Transverse colon (tissue), 4 donors: ENCODE data around the gene OR2T5. TPM values are rescaled to one million over a fixed set of nuclear protein-coding genes. Genes with fewer than 3 reads are reported as not detected.
"Not testable (repeated sequence)": the region's sequence is repeated elsewhere in the genome, so short reads cannot be mapped to it uniquely, and the experiment has no call there.

Experiments used
- DNase-seq: peaks from one replicate; pipeline ENCODE4 v3.0.0-alpha.2; 2019
- H3K27ac ChIP-seq, 4 donors: fragments of 200-600 bp; sonication (generic); 2 replicates each; pipeline ENCODE4 v1.5.1; 2016 to 2018; ENCODE audit warnings: inconsistent platforms in 4 of 4
- H3K27me3 ChIP-seq: fragments of 200-600 bp; sonication (generic); 2 replicates; pipeline ENCODE4 v1.5.1; 2017; ENCODE audit warnings: inconsistent platforms
- H3K36me3 ChIP-seq, 4 donors: fragments of 200-600 bp; sonication (generic); 2 replicates each; pipeline ENCODE4 v1.5.1; 2017 to 2019; ENCODE audit warnings: inconsistent platforms in 4 of 4
- H3K4me1 ChIP-seq, 4 donors: fragments of 200-600 bp; sonication (generic); 2 replicates each; pipeline ENCODE4 v1.5.1; 2017 to 2020; ENCODE audit warnings: inconsistent platforms in 4 of 4
- H3K4me3 ChIP-seq, 4 donors: fragments of 200-600 bp; sonication (generic); 1 replicate in 1 of 4; 2 replicates in 3 of 4; pipeline versions ENCODE4 v1.5.1 to v1.6.1; 2017 to 2019; ENCODE audit warnings: inconsistent platforms in 4 of 4
- H3K9me3 ChIP-seq, 2 donors: fragments of 200-600 bp; sonication (generic); 2 replicates each; pipeline ENCODE4 v1.5.1; 2017 to 2019; ENCODE audit warnings: inconsistent platforms in 2 of 2
- WGBS, 2 donors: methylation state at CpG; one replicate each; pipeline ENCODE4 v1.1.5; 2018; ENCODE audit warnings: low coverage in 1 of 2; 5-methylcytosine and 5-hydroxymethylcytosine counted together
- in situ Hi-C, 4 donors: fragments of 200-750 bp; cut with MboI; loops; one replicate each; pipeline versions ENCODE4 v1.15.0 to v1.15.1; 2017; ENCODE audit warnings: low sequenced_read_pairs in 3 of 4, low pct_ligation_motif_present in 1 of 4, low pct_unique_long_range_greater_than_20kb in 1 of 4
- intact Hi-C: fragments of 100-400 bp; cut with DNase I; formaldehyde crosslinking; loops from one replicate; pipeline ENCODE4 v1.15.1; 2023; ENCODE audit warnings: low total_unique reads
- total RNA-seq, 4 donors: library from RNA; depleted of rRNA; stranded (reverse); fragments of >200 nt; gene quantifications; one replicate each; pipeline ENCODE4 v1.1.0, GENCODE V29; 2016

The OR2T5 gene
- total RNA-seq = not detected

GRCh38 chr1:248488289-248488688 is at the start of gene OR2T5:
OR2T5 (plus strand) TSS chr1:248488589; CDS start chr1:248488589, 0 bp downstream.
- H3K4me3 ChIP-seq, DNase-seq, H3K27ac ChIP-seq, in situ Hi-C loops, H3K27me3 ChIP-seq, H3K9me3 ChIP-seq, intact Hi-C loops, H3K36me3 ChIP-seq, H3K4me1 ChIP-seq: not testable (repeated sequence)
- WGBS, 2 donors = 95% methylated on average over 4 of the region's 6 CpGs; no CpG with 5 or more reads in 1 of the 2 donors

DNA sequence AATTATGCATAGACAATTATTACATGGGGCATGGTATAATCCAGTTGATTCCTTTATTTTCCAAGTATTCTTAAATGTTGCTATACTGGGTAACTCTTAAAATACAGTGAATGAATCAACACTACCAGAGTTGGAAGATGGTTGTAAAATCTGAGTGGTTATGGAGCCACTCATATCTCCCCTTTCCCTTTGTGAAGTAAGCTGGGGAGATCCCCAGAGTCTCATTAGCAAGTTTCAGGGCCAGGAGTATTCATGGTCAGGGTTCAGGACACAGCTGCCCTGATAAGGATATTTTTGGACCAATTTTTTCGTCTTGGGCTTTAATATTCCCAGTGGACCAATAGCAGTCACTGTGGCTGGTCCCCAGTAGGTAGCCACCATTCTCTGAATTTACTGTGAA is 49.7 kb upstream of the OR2T5 start:
- H3K36me3 ChIP-seq, H3K27ac ChIP-seq, H3K9me3 ChIP-seq, in situ Hi-C loops, H3K4me3 ChIP-seq, H3K4me1 ChIP-seq, H3K27me3 ChIP-seq, DNase-seq, intact Hi-C loops: not testable (repeated sequence)
- WGBS, 2 donors = 40 to 54% methylated on average over 1 of the region's 1 CpG

DNA sequence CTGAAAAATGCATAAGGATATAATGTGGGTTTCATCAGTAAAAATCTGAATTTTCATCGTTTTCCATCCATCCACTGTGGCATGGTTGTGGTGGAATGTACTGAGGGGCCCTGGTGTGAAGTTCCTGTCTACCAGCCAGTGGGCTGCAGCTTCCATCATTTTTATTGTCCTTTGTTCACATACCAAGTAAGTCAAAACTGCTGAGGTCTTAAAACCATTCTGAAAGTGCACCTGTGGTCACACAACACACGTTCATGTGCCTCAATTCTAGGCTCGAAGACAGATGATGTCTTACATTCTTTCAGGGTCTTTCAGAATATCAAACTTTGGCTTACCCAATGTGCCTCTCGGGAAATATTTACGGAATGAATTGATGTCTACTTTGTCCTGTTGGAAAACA is 49.1 kb upstream of the OR2T5 start:
- DNase-seq, H3K36me3 ChIP-seq, H3K27me3 ChIP-seq, H3K27ac ChIP-seq, intact Hi-C loops, H3K4me1 ChIP-seq, in situ Hi-C loops, H3K9me3 ChIP-seq, H3K4me3 ChIP-seq: not testable (repeated sequence)
- 73% methylated on average over 5 of the region's 5 CpGs for WGBS, 2 donors

DNA sequence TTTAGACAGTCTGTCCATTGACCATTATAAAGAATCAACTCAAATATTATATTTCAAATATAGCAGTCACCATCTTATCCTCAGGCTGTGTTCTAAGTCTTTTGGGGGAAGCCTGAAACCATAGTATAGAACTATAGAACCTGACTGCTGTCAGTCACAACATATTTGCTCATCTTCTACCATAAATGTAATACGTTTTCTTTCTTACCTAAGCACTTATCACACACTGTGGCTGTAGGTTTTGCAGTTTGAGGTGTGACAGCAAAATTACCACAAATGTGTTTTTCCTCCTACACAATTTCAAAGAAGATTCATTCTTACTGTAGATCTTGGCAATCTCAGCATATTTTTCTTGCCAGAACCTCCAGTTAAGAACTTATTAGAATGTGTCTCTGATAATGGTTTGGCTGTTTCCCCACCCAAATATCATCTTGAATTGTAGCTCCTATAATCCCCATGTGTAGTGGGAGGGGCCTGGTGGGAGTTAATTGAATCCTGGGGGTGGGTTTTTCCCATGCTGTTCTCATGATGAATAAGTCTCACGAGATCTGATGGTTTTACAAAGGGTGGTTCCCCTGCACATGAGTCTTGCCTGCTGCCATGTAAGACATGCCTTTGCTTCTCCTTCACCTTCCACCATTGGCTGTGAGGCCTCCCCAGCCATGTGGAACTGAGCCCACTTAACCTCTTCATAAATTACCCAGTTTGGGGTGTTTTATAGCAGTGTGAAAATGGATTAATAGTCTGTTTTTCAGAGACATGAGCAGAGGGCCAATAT is 45.7 kb upstream of the OR2T5 start:
- DNase-seq, H3K4me3 ChIP-seq, H3K27ac ChIP-seq, H3K36me3 ChIP-seq, intact Hi-C loops, H3K9me3 ChIP-seq, H3K27me3 ChIP-seq, H3K4me1 ChIP-seq: not testable (repeated sequence)
- in situ Hi-C loops = loop anchor here in 1 of 4 donors (5.0 kb wide), 1 partner anchor 205 kb away; the partner anchor contains the start of gene OR2T35
- WGBS, 2 donors = 53% methylated on average over 1 of the region's 2 CpGs; no CpG with 5 or more reads in 1 of the 2 donors

DNA sequence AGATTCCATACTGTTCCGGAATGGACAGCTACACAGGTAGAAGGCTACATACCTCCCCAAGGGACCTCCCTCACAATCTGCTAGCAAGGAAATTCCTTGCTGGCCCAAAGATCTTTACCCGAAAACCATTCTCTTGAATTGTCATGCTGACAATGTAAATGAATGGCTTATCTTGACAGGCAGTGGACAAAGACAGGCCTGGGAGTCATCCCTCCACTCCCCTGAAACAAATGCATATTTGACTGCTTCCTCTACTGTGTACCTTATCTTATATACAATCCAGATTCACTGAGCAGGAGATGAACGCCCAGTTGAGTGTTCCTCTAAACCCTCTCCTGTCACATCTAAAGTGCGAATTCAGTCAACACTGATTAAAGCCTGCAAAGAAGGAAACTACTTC is 43.8 kb upstream of the OR2T5 start:
- intact Hi-C loops, DNase-seq, H3K27ac ChIP-seq, H3K4me3 ChIP-seq, H3K9me3 ChIP-seq, H3K4me1 ChIP-seq, H3K27me3 ChIP-seq, H3K36me3 ChIP-seq: not testable (repeated sequence)
- WGBS, 2 donors = 78 to 80% methylated on average over 4 of the region's 4 CpGs
- in situ Hi-C loops = loop anchor here in 1 of 4 donors (5.0 kb wide), 1 partner anchor 203 kb away; the partner anchor contains the start of gene OR2T35

DNA sequence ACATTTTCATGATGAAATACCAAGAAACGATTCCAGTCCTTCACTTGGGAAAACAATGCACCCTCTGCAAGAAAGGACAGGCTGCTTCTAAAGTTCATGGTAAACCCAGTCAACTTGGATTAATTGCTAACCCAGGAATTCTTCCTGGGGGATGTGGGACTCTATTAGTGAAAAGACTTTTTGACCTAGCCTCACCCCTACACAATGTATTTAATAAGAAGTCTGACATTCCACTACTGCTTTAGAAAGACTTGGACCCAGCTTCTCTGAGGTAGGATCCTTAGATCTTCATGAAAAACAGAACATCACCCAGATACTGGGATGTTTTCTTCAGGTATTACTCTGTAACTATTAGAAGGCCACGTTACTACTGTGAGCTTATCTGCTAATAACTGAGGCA is 43.0 kb upstream of the OR2T5 start, which contains the start of gene OR2T2:
OR2T2 (plus strand) TSS at position 239 of the 400 bp plus-strand sequence. CDS start 7,161 bp downstream, outside the sequence.
- intact Hi-C loops, DNase-seq, H3K9me3 ChIP-seq, in situ Hi-C loops, H3K27ac ChIP-seq, H3K4me1 ChIP-seq, H3K36me3 ChIP-seq, H3K27me3 ChIP-seq, H3K4me3 ChIP-seq: not testable (repeated sequence)
- WGBS, 2 donors = 68 to 89% methylated on average over 1 of the region's 2 CpGs

GRCh38 chr1:248448409-248449074 is 39.8 kb upstream of the OR2T5 start:
- H3K4me3 ChIP-seq, H3K36me3 ChIP-seq, H3K27me3 ChIP-seq, in situ Hi-C loops, intact Hi-C loops, H3K27ac ChIP-seq, DNase-seq, H3K4me1 ChIP-seq, H3K9me3 ChIP-seq: not testable (repeated sequence)
- WGBS, 2 donors = no CpG with 5 or more reads among the region's 4 CpGs

DNA sequence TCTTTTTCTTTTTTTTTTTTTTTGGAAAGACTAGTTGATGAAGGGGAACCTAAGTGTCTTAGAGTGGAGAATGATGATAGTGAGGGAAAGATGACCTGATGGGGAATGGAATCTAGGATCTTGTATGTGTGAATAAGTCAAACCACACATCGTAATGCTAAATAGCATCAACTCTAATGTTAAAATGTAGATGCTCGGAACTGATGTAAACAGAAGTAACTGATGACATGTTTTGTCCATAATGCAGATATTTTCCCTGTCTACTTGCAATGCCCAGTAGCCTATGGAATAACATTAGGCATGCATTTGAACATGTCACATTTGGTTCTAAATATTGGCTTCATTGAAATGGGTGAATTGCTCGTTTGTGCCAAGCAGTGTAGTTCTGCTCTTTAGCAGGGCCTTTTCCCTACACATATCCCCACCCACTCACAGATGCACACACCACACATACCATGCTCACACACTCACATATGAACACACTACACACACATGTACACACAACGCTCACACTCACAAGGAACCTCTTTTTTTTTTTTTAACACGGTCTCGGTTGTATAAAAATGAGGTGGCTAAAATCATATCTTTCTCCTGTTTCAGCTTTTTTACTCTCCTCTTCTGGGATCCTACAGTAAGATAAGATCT is 38.4 kb upstream of the OR2T5 start:
- H3K4me1 ChIP-seq, H3K4me3 ChIP-seq, intact Hi-C loops, DNase-seq, H3K9me3 ChIP-seq, H3K27ac ChIP-seq, H3K27me3 ChIP-seq, in situ Hi-C loops, H3K36me3 ChIP-seq: not testable (repeated sequence)
- 69 to 83% methylated on average over 5 of the region's 6 CpGs for WGBS, 2 donors

DNA sequence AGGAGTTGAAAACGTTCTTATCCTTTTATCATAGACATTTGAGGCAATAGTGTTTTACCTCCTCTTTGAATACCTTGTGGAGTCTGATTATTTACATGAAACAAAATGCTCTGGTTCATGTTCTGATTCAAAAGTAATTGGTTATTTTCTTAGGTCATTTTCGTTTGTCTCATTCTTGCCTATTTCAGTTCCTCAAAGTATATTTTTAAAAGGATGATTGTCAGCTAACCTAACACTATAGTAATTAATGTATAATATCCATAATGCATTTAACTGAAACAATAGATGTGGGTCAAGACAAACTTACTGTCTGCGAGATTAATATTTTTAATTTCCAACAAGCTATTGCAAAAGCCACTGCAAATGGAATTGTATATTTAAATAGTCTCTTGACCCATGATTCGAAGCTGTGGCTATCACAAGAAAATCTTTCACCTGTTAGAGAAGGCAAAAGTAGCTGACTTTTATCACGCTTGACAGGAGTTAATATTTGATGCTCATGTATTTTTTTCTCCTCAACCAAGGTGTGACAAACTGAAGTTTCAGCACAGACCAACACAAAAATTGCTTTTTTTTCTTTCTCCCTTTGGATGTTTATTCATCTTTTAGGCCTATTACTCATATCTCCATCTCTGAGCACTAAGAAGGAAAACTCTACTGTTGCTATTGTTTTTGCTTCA is 37.8 kb upstream of the OR2T5 start:
- H3K27me3 ChIP-seq, intact Hi-C loops, DNase-seq: not testable (repeated sequence)

GRCh38 chr1:248453619-248454018 is 34.8 kb upstream of the OR2T5 start:
- H3K36me3 ChIP-seq, H3K27ac ChIP-seq, H3K9me3 ChIP-seq, DNase-seq, intact Hi-C loops, H3K27me3 ChIP-seq, H3K4me1 ChIP-seq, in situ Hi-C loops, H3K4me3 ChIP-seq: not testable (repeated sequence)
- 89% methylated on average over 7 of the region's 7 CpGs; no CpG with 5 or more reads in 1 of the 2 donors for WGBS, 2 donors

More for the DNA sequence above, 37.8 kb upstream of the OR2T5 start:
- in situ Hi-C loops, H3K27ac ChIP-seq, H3K4me1 ChIP-seq, H3K36me3 ChIP-seq, H3K4me3 ChIP-seq, H3K9me3 ChIP-seq: not testable (repeated sequence)
- WGBS, 2 donors = 33 to 52% methylated on average over 1 to 2 of the region's 5 CpGs
